Measurements from ENCODE around the gene ORC3.
A peak's percentile ranks its signal among the peaks of the same experiment; 100 is the strongest.
"Not testable (repeated sequence)": the region's sequence is repeated elsewhere in the genome, so short reads cannot be mapped to it uniquely, and the experiment has no call there.

Gene ORC3

GRCh38 chr6:87600576-87600975 lies 10.6 kb downstream of the ORC3 start:
- Mint-ChIP-seq H3K27ac (no peak overlapping the region), H3K4me3 (no peak overlapping the region), H3K27me3 (ENCODE audit: low read depth, poor library complexity) (no peaks in the 10 kb centered on the region), H3K36me3 (ENCODE audit: low read depth) (peaks cover 25% of the 10 kb centered on the region), H3K9me3 (no peaks in the 10 kb centered on the region), H3K4me1 (no peaks in the 10 kb centered on the region)
- DNase-seq = no peak
- no peak for TF ChIP-seq CTCF (IDR thresholded peaks at IDR 0.05)

GRCh38 chr6:87606199-87606598 lies 16.3 kb downstream of the ORC3 start:
- no peaks in the 10 kb centered on the region for H3K9me3 Mint-ChIP-seq
- no peak for TF ChIP-seq CTCF (IDR thresholded peaks at IDR 0.05)
- H3K36me3 Mint-ChIP-seq (ENCODE audit: low read depth) = peaks cover 40% of the 10 kb centered on the region
- H3K4me3 Mint-ChIP-seq = no peak overlapping the region
- H3K27me3 Mint-ChIP-seq (ENCODE audit: low read depth, poor library complexity) = no peaks in the 10 kb centered on the region
- no peak for DNase-seq
- H3K4me1 Mint-ChIP-seq = peaks cover 6% of the 10 kb centered on the region
- H3K27ac Mint-ChIP-seq = peak overlapping the region; percentile 47

GRCh38 chr6:87608802-87609201 lies 18.9 kb downstream of the ORC3 start:
- Mint-ChIP-seq H3K27ac (no peak overlapping the region), H3K9me3 (peaks cover 9% of the 10 kb centered on the region), H3K4me3 (no peak overlapping the region), H3K36me3 (ENCODE audit: low read depth) (peaks cover 49% of the 10 kb centered on the region), H3K4me1 (peaks cover 6% of the 10 kb centered on the region), H3K27me3 (ENCODE audit: low read depth, poor library complexity) (no peaks in the 10 kb centered on the region)
- no peak for TF ChIP-seq CTCF (IDR thresholded peaks at IDR 0.05)
- DNase-seq = no peak

- peaks cover 65% of the 10 kb centered on the region for H3K36me3 Mint-ChIP-seq (ENCODE audit: low read depth)
- not testable (repeated sequence) for H3K4me3 Mint-ChIP-seq, H3K27ac Mint-ChIP-seq
Measured at GRCh38 chr6:87613018-87613417, 23.1 kb downstream of the ORC3 start.

GRCh38 chr6:87617405-87617804 lies 27.5 kb downstream of the ORC3 start:
- peaks cover 8% of the 10 kb centered on the region for H3K4me1 Mint-ChIP-seq
- H3K36me3 Mint-ChIP-seq (ENCODE audit: low read depth) = peaks cover 62% of the 10 kb centered on the region
- no peak overlapping the region for H3K27ac Mint-ChIP-seq
- no peak for TF ChIP-seq CTCF (IDR thresholded peaks at IDR 0.05)
- H3K9me3 Mint-ChIP-seq = peaks cover 14% of the 10 kb centered on the region
- DNase-seq = no peak
- H3K4me3 Mint-ChIP-seq = no peak overlapping the region
- no peaks in the 10 kb centered on the region for H3K27me3 Mint-ChIP-seq (ENCODE audit: low read depth, poor library complexity)

More at GRCh38 chr6:87613018-87613417, 23.1 kb downstream of the ORC3 start:
- H3K9me3 Mint-ChIP-seq = peaks cover 14% of the 10 kb centered on the region
- not testable (repeated sequence) for H3K27me3 Mint-ChIP-seq (ENCODE audit: low read depth, poor library complexity); H3K4me1 Mint-ChIP-seq; DNase-seq

- Mint-ChIP-seq H3K36me3 (ENCODE audit: low read depth) (peaks cover 62% of the 10 kb centered on the region), H3K27me3 (ENCODE audit: low read depth, poor library complexity) (no peaks in the 10 kb centered on the region), H3K27ac (peak overlapping the region; percentile 67), H3K9me3 (peaks cover 5% of the 10 kb centered on the region), H3K4me1 (peaks cover 8% of the 10 kb centered on the region), H3K4me3 (no peak overlapping the region)
- DNase-seq = no peak
- TF ChIP-seq CTCF (IDR thresholded peaks at IDR 0.05) = no peak
Measured at GRCh38 chr6:87618531-87618930, 28.6 kb downstream of the ORC3 start.
